Hematopoietic multipotent progenitor cell treated with erythropoietin and hydrocortisone succinate and interleukin-3 and kit ligand, for 6 days (in vitro differentiated cells): ENCODE data around the gene LYSMD2.

Experiments used
- DNase-seq: peaks from one replicate; pipeline ENCODE4 v3.0.0-alpha.2; 2015

Gene LYSMD2

DNA sequence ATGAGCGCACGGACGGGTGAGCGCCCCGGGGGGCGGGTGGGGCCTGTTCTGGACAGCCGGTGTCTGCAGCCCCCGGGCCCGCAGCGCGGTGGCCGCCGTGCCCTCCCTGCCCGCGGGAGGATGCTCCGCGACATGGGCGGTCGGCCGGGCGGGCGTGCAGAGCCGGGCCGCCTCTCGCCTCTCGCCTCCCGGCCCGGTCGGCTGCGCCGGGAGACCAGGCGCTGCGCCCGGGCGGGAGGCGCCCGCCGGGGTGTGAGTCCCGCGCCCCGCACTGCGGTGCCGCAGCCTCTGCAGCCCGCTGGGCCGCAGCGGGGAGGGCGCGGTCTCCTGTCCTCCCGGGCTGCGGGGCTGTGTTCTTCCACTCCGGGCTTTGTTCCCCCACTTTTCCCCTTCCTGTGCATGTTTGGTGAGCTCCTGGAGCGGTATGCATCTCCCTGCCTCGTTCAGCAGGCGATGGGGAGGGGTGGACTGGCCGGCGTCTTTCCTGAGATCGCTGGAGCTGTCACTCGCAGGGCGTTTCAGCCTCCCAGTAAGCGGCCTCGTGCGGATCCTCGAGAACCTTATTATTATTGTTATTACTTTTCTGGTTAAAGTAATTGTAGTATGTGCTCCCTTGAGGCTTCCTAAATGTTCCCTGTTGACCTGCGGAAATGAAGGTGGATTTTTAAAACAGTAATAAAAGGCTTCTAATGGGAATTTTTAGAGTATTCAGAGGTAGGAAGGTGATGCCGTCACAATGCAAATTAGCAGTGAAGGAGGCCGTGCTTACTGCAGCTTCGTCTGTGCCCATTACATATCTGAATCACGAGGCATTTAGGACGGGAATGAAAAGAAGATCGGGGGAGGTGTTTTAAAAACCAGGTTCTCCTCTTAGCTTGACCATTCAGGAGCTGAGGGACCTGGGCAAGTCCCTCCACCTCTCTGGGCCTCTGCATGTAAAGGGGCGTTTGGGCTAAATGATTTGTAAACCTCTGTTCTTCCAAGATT is 14.5 kb upstream of the LYSMD2 start:
- DNase-seq: peak; percentile 45

GRCh38 chr15:51750792-51751696 is 13.6 kb upstream of the LYSMD2 start, which contains the start of gene TMOD2:
TSS of gene TMOD2 (plus strand) at chr15:51751597. CDS start at chr15:51766442, 14,845 bp downstream.
- DNase-seq: no peak

- no peak for DNase-seq
Observed at GRCh38 chr15:51750186-51750585, 12.7 kb upstream of the LYSMD2 start.

GRCh38 chr15:51749307-51749706 is 11.9 kb upstream of the LYSMD2 start:
- no peak for DNase-seq

- no peak for DNase-seq
Observed at GRCh38 chr15:51739061-51739712, 1.7 kb upstream of the LYSMD2 start.

DNA sequence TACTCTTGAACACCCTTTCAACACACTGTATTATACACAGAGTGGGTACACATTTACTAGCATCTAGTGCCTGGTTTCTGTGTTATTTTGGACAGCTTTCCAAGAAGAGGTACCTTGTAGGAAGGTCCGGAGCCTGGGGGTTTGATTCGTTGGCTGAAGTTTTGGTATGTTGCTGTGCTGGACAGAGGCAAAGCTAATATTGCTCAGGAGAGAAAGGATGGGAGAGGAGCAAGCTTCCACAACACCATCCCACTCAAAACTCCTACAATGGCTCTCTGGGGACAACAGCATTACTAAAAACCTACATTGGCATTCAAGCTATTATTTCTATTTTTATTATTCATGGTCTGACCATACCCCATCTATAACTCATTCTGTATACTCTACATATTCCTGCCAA is 1.1 kb upstream of the LYSMD2 start:
- no peak for DNase-seq

DNA sequence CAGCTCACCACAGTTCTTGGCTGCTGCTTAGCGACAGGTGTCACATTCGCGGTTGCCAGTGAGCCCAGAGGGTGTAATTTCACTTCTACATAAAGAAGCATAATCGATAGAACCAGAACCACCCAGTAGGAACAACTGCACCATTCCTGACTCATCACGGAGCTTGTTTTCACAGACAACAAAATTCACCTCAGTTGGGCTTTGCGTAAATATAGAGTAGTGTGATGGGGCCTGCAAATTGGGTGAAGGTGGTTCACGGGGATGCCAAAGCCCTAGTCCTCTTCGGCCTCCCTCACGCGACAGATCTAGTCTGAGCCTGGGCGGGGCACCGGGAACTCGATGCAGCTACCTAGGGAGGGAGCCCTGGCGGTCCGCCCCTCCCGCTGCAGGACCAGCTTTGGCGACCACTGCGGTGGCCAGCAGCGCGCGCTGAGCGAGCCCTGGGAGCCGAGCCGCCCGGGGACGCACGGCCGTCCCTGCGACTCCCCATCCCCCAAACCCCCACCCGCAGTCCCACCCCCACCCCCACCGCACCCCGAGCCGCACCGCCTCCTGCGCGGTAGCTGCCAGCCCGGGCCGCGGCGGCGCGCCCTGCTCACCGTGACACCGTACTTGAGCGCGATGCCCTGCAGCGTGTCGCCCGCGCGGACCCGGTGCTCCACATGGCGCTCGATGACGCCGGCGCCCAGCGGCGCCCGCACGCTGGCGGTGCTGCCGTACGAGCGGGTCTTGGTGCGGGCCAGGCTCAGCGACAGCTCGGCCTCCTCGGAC is 519 bp downstream of the LYSMD2 start:
- peak; percentile 55 for DNase-seq

DNA sequence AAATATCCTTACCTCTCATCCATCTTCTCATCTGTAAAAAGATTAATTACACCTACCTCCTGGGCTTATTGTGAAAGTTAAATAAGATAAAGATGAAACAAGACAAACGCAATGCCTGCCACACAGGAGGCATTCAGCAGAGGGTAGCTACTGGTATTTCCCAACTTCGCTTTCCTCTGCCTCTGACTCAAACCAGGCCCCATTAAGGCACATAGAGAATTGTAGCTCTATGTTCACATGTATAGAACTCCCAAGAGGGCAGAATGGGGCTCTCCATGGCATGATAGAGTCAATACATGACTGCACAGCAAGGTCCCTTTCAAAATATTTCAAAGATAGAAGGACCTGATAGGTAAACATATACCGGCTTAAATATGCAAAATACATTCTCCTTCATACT is 1.4 kb downstream of the LYSMD2 start:
- DNase-seq: peak; percentile 35

GRCh38 chr15:51735228-51736010 is 2.0 kb downstream of the LYSMD2 start:
- DNase-seq: peak; percentile 68

GRCh38 chr15:51732646-51733045 is 4.8 kb downstream of the LYSMD2 start:
- no peak for DNase-seq

DNA sequence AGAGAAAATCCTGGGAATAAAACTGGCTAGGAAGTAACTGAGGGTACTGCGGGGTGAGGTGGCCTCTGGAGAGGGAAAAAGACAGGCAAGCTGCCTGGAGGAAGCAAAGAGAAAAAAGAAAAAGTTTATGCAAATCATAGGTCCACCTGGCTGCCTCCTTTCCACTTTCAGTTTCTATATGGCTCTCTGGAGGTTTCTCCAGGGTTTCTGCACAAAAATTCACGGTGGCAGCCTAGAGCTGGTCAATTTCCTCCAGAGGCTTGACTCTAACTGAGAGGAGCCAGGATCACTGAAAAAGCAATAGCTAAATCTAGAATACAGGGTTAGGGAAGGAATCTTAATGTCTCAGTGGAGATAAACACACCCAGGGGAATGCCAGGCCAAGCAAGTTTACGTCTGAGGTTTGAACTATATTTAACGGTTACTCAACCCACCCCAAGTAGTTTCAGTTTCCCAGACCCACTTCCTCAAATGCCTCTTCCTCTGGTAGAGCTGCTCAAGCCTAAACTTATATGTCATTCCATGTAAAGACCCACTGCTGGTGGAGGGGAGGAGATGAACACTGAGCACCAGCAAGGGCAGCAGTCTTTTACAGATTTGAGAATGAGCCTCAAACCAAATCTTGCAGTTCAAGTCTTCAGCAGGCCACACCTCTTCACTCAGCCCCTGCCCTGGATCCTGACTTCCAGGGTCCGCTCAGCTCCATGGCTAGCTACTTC is 5.7 kb downstream of the LYSMD2 start:
- DNase-seq: peak; percentile 73

GRCh38 chr15:51727141-51727897 is 10.1 kb downstream of the LYSMD2 start:
- peak; percentile 25 for DNase-seq

DNA sequence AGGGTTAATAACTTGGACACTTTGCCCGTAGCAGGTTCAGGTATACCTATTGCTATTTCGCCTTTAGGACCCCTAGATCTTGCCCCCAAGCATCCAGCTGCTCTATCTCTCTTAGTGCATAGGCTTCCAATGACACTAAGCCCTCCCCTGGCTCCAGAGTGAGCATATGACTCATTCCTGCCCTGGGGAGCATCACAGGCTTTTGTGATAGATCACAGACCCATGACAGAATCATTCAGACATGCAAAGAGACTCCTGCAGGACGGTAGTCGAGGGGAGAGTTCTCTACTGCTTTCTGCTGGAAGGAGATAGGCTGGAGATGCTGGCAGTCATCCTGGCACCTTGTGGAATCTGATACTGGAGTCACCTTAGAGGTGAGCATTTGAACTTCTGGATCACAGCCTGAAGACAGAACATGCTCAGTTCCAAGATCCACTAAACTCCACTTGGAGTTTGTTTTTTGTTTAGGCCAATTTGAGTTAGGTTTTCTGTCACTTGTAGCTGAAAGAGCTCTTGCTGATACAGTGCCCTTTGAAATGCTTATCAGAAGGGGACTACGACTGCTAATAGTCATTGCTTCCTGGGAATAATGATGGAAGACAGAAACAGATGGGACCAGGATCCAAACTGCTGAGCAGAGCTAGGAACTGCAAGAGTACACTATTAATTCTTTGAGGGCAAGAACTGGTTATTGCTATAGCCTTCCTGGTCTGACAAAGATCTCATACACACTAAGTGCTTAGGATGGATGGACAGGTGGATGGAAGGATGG is 11.0 kb downstream of the LYSMD2 start:
- DNase-seq: peak; percentile 35

GRCh38 chr15:51724673-51725072 is 12.8 kb downstream of the LYSMD2 start:
- no peak for DNase-seq

- no peak for DNase-seq
Observed at GRCh38 chr15:51724199-51724598, 13.3 kb downstream of the LYSMD2 start.

GRCh38 chr15:51721199-51721960 is 16.1 kb downstream of the LYSMD2 start:
- DNase-seq: no peak

DNA sequence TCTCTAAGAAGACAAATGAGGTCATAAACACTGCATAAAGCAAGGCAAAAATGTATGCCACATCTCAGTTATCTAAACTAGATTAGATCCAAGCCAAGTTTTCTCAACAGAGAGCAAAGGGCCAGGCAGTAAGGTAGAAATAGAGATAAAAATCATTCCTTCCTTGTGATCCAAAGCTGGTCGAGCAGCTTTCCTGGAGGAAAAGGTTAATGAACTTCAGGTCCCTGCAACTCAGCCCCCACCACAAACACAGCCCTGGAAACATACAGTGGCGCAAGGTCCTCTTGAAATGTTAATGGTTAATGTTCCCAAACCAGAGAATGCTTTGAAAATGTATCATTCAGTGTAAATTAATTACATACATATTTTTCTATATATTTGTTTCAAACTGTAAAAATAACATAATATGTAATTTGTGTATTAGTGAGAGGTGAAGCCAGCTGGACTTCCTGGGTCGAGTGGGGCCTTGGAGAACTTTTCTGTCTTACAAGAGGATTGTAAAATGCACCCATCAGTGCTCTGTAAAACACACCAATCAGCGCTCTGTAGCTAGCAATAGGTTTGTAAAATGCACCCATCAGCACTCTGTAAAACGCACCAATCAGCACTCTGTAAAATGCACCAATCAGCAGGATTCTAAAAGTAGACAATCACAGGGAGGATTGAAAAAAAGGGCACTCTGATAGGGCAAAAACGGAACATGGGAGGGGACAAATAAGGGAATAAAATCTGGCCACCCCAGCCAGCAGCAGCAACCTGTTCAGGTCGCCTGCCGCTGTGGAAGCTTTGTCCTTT is 17.1 kb downstream of the LYSMD2 start:
- DNase-seq: no peak
